GM21381 (cell line): ENCODE data around the gene GATA5.

Experiments used
- ATAC-seq: cut with Tn5 transposase; IDR thresholded peaks from one replicate; pipeline ENCODE4 v1.9.1; 2021; ENCODE audit warnings: mild to moderate bottlenecking, moderate library complexity; ENCODE audit not compliant: unreplicated experiment

The GATA5 gene

GRCh38 chr20:62488470-62488869, 12.7 kb upstream of the GATA5 start:
- ATAC-seq: no peak

GRCh38 chr20:62487561-62488354, 12.0 kb upstream of the GATA5 start:
- ATAC-seq: no peak

DNA sequence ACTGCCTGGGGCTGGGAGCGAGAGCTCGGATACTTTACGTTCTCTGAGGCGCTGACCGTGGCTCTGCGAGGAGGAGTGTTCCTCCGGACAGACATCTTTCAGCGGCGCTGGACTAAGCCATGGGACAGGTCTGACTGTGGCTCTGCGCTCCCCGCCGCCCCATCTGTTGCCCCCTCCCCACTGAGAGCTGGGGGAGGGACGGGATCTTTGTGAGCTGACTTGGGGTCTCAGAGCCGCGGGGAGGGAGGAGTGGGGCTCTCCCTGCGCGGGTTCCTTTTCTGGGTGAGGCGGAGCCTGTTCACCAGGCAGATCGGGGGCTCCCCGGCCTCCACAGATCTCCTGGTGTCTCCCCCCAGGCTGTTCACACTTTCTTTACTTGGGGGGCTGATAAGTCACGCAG, 11.3 kb upstream of the GATA5 start:
- no peak for ATAC-seq

DNA sequence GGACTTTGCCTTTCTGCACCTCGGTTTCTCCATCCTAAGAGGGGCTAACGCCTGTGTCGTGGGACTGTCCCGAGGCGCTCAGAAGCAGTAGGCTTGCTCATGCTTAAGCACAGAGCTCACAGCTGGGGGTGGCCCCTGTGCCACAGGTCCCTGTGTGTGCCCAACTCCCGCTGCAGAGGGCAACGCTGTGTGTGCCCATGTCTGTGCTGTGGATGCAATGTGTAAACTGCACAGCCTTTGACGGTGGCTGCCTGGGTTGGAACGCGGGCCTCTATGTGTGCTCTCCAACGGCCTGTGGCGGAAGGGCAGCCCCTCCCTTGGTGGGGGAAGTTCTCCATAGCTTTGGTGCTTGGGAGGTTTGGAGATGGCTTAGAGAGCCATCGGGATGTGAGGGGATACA, 10.7 kb upstream of the GATA5 start:
- ATAC-seq: no peak

- no peak for ATAC-seq
These were observed 9.9 kb upstream of the GATA5 start for GRCh38 chr20:62485701-62486089.

DNA sequence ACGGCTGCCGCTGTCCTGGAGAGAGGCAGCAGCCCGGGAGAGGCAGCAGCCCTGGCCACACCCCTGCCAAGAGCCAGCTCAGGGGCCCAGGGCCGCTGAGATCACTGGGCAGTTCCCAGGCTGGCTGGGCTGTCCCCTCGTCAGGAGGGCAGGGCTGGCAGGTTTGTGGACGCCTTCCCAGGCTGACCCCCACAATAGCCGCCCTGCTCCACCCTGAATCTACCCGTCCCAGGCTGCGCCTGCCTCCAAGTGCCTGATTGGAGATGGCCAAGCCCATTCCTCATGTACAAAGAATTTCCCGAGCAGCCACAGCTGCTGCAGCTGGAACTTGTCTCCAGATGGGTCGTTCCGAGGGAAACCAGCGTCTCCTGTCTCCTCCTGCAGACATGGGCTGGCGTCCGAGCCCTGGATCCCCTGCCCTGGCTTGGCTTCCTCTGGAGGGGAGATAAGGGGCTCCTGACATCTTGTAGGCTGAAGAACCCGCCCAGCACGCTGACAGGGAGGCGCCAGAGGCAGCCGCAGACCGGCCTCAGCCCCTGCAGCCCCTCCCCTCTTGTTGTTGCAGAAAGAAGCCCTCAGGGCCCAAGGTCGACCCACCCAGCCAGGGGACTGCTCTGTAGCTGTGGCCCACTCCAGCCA, 9.4 kb upstream of the GATA5 start:
- no peak for ATAC-seq

- no peak for ATAC-seq
These were observed 8.7 kb upstream of the GATA5 start for GRCh38 chr20:62484478-62484877.

DNA sequence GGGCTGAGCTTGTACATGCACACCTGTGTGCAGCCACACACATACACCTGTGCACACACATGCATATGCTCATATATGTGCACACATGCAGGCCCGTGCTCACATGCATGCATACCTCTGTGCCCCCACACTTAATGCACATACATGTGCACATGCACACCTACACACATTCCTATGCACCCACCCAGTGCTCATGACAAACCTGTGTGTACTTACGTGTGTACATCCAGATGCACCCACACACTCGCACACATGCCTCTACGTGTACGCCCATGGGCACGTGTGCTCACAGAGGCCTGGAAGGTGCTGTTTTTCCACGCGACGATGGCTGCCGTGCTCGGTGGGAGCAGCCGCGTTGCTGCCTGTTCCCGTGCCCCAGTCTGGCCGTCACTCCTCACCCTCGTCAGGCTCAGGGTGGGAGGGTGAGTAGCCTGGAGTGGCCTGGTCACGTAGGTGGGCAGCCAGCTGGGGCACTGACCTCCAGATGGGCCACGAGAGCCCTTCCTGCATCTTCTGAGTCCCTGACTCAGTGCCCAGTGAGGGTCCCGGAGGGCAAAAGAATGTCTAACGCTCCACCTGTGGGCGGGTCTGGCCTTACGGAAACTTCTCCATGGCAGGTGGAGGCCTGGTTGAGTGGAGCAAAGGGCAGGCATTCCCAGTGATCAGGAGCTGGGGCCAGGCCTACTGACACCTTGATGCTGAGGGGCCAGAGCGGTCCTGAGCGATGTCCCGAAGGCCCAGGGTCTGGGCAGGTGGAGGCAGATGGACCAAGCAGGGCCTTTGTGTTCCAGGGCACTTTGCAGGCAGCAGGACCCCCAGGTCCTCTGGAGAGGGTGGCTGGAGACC, 8.0 kb upstream of the GATA5 start:
- no peak for ATAC-seq

- no peak for ATAC-seq
These were observed 7.2 kb upstream of the GATA5 start for GRCh38 chr20:62482974-62483373.

DNA sequence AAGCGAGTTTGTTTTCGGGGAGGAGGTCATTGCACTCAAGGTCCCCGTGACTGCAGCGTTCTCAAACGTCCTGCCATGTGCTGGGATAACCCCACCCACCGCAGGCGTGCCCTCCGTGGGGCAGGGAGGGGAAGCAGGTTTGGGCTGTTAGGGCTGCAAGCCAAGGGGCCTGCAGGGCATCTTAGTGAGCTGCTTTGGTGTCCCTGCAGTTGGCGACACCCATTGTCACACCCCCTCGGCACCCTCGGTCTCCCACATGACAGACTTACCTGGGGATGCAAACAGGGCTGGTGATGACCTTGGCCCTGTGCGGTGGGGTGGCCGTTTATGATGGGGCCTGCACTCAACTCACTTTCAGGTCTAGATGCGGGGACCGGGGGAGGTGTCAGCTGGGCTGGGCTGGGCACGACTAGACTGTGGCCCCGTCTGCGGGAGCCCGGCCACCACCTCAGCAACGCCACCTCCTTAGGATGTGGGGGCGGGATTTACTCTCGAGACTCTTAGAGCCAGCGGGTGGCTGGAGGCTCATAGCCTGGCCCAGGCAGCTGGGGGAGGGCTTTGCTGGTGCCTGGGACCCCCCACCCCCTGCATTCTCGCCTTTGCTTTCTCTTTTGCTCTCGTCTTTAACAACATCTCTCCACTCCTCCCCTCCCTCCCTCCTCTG, 6.5 kb upstream of the GATA5 start:
- no peak for ATAC-seq

- ATAC-seq: no peak
These were observed 5.8 kb upstream of the GATA5 start for GRCh38 chr20:62481425-62482145.

DNA sequence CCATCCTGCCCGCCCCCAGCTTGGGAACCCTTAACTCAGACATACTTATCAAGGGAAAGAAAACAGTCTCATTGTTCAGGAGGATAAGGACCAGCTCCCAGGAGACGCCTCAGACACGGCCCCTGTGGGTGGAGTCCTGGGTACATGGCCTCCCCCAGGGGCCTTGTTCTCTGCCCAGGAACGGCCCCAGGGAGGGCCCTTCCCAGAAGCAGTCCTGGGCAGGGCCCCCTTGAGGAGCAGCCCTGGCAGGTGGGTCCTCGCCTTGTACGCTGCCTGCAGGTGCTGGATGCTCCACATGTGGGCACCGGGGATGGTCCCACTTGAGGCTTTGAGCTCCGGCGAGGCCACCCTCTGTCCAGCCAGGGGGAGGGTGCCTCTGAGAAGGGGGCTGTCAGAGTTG, 4.5 kb upstream of the GATA5 start:
- no peak for ATAC-seq

GRCh38 chr20:62479656-62480055, 3.9 kb upstream of the GATA5 start:
- ATAC-seq: no peak

DNA sequence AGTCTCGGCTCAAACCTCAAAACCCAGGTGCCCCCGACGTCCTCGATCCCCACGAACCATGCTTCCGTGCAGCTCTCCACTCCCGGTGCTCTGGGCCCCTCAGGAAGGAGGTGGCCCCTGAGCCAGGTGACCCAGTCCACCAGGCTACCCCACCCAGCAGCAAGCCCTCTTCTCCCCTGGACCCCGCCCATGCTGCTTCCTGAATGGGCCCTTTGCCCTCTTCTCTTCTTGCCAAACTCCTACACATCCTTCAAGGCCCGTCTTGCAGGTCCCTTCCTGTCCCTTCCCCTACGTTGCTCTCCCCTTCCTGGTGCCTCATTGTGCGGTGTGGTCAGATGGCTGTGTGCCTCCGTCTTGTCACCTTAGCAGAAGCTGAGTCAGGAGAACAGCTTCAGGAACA, 3.4 kb upstream of the GATA5 start:
- ATAC-seq: no peak

DNA sequence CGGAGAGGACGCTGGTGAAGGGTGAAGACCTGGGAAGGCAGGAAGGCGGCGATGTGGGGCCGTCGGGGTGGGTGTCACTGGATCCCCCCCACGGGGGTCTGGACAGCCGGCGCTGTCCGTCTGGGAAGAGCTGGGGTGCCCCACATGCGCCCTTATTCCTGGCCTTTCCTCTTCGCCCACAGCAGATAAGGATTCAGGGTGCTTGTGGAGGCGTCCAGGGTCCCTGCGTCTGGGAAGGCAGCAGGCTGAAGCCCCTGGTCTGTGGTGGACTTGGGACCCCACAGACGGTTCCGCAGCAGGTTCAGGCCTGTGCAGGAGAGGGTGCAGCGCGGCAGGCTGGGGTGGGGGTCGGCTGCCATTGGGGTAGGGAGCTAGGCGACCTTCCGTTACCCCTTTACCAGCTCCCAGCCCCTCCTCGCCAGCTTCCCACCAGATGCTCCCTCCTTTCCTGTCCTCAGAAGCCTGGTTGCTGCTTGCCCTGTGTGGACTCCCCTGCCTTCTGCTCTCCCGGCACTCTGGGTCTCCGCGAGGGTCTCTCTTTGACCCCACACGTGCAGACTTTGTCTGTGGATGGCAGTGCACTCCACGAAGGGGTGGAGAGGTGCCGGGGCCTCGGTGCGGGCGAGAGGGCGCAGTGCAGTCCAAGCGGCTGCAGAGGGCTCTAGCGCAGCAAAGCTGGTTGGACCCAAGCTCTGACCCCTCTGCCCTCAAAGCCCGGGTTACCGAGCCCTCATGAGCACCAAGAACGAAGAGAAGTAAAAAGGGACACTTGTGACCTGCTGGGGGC, 2.1 kb upstream of the GATA5 start:
- no peak for ATAC-seq

GRCh38 chr20:62476056-62476838, 452 bp upstream of the GATA5 start:
- no peak for ATAC-seq

- ATAC-seq: no peak
These were observed 596 bp downstream of the GATA5 start for GRCh38 chr20:62475027-62475771.

DNA sequence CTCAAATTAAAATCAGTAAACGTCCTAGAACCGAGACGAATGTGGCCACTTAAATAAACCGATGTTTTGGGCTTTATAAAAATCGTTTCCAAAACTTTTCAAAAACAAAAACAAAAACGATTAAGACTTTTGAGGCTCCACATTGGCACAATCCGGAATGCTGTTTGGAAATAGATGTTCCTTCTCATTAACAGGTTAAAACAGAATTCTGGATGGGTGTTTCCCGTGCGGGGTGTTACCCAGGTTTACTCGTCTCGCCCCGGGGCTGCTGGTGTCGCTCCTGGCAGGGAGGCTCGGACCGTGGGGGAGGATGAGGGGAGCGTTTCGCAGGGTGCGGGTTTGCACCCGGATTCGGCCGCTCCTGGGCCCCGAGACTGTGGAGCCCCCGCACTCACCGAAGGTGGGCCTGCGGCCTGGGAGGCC, 1.2 kb downstream of the GATA5 start:
- ATAC-seq: no peak
